HG02623 (cell line): ENCODE data around the gene CD58.
A peak's percentile ranks its signal among the peaks of the same experiment; 100 is the strongest.

Experiments used
- ATAC-seq: cut with Tn5 transposase; IDR thresholded peaks from one replicate; pipeline ENCODE4 v1.9.1; 2021; ENCODE audit warnings: moderate library complexity; ENCODE audit not compliant: unreplicated experiment

Gene CD58

DNA sequence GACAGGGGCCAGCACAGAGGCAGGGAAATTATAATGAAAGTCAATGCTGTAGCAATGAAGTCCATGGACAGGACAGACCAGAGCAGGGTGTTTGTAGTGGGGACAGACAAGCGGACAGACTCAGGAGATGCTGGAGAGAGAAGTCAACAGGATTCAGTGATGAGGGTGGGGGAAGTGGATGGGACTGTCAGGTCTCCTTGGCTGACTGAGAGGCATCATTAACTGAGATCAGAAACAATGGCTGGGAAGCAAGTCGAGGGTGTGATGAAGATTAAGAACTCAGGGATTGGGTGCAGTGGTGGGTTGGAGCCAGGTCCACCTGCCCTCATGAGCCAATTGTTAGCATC is 25.5 kb downstream of the CD58 start:
- no peak for ATAC-seq

DNA sequence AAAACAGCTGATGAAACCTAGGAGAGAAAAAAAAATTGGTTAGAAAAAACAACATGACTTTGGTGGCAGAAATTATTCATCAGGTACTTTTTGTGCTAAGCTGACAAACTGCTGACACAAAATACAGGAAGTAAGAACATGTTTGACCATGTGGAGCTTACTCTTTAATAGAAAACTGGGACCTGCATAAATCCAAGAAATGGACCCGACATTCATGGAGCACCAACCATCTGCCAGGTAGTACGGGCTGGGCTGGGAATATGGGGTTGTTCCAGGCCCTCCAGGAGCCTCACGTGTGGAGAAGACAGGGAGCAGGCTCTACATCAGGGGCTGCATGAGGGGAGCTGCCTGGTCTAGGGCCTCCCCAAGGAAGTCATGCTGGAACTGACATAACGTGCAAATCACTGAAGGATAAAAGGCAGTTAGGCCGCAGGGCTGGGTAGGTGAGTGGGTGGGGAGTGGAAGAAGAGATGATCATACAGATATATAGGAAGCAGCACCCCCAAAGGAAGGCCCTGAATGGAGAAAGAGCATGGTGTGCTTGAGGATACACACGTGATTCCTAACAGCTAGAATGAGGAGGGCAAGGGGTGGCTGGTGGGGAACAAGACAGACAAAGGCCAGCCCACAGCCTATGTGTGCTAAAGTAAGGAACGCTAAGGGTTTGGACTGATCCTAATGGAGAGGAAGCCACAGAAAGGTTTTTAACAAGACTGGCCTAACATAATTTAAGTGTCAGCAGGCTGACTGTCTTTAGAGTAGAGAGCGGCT is 26.1 kb downstream of the CD58 start:
- peak; percentile 57 for ATAC-seq

DNA sequence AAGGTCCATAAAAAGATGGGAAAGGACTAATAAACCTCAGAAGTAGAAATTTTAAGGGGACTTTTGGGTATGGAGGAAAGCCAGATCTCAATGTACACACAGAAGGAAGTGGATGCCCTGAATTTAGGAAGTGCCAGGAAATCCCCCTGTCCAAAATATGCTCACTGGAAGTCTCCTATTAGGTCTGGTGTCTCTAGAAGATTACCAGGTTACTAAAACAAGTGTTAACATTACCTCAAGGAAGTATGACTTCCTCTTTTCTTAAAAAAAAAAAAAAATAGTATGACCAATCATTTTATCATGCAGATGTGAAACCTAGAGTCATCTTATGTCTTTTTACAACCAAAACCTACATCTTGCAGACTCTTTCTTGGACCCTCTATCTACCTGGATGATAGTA is 30.7 kb downstream of the CD58 start:
- no peak for ATAC-seq

DNA sequence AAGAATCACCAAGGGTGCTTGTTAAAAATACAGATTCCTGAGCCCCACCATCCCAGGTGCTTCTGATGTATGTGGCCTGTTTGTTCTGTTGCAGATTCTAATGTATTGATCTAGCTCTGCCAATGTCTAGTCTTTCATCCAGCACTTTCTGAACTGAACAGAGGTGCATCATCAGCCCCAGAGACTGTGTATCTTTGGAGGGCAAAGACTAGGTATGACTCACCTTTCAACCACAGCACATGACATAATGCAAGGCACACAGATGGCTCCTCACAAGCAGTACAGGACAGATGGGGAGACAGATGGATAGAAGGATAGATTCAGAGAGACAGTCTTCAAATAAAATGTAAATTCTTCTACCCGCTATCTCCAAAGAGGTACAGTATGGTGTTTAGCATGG is 32.3 kb downstream of the CD58 start:
- ATAC-seq: peak; percentile 85

DNA sequence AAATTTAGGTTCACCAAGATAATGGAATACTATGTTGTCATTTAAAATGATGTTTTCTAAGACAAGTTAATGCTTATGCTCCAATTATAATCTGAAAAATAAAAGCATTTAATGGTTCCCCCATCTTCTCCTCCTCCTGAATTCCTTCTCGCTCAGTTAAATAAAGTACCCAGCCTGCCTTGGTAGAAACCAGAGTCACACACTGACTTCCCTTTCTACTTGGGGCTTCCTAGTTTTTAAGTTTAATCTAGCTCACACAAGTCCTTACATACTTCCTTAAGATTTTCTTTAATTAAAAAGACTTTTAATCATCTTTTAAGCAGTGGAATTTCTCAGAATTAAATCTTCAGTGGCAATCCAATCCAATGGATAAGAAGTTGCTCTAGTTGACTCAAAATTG is 32.9 kb downstream of the CD58 start:
- ATAC-seq: no peak

DNA sequence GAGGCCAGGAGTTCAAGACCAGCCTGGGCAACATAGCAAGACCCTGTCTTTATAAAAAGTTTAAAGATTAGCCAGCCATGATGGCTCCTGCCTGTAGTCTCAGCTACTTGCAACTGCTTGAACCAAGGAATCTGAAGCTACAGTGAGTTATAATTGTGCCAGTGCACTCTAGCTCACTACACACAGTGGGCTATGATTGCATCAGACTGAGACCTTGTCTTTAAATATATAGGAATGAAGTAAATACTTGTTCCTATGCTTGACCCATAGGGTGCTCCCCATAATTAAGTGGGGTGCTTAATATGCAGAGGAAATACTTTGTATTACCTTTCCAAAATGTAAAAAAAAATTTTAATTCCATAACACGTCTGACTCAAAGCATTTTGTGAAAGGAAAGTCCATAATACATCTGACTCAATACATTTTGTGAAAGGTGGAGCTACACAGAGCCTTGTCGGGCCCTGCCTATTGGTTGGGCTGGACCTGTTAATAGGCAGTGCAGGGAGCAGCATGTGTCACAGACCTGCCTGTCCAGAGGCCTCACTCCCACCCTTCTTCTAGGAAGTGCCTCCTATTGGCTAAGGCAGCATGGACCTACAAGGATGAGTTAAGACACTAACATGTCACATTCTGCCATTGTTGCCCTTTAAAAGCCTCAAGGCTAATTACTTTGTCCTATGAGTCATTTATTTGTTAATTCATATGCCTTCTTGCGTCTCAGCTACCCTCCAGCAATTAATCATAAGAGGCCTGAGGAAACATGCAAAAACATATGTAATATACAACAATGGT is 33.6 kb downstream of the CD58 start:
- no peak for ATAC-seq

DNA sequence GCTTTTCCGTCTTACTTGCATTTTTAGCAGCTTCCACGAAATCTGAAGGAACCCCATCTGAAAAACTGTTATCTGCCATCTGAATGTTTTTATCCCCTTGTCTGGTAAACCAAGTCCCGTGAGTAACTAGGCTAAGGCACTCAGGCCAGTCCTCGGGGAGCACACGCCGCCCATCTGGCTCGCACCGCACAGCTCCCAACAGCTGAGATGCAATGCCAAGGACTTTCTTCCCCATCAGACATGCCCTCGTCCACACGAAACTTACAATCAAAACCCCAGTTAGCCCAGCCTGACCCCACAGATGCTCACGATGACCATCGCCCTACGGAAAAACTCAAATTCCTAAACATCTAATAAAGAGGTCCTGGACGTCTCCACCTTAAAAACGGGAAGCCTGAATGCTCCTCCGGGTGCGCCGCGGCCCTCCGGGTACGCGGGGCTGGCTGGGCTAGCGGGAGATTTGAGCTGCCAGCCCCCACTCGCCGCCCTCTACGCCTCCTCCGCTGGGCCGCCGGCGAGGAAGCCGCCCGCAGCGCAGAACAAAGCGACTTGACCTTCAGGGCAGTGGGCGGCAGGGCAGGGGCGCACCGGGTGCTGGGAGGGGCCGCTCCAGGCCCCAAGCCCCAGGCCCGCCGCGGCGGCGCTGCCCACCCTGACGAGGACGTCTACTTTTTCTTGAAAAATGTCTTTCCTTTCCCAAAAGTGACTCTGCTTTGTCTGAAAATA is 36.6 kb downstream of the CD58 start:
- no peak for ATAC-seq

DNA sequence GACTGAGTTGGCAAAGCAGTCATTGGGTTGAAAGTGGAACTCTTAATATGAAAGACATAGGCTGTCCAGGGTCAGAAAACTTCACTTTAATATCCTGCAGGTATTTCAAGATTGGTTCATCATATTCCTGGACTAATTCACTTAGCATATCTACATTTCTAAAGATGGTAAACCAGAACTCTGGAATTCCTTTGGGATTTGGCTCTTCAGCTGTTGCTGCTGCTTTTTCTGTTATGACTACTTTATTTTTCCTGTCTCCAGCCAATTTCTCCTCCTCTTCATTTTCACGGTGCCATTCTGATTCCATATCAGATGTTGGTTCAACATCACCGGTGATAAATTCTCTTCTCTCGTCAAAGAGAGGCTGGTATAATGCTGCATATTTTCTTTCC is 37.4 kb downstream of the CD58 start:
- ATAC-seq: no peak

DNA sequence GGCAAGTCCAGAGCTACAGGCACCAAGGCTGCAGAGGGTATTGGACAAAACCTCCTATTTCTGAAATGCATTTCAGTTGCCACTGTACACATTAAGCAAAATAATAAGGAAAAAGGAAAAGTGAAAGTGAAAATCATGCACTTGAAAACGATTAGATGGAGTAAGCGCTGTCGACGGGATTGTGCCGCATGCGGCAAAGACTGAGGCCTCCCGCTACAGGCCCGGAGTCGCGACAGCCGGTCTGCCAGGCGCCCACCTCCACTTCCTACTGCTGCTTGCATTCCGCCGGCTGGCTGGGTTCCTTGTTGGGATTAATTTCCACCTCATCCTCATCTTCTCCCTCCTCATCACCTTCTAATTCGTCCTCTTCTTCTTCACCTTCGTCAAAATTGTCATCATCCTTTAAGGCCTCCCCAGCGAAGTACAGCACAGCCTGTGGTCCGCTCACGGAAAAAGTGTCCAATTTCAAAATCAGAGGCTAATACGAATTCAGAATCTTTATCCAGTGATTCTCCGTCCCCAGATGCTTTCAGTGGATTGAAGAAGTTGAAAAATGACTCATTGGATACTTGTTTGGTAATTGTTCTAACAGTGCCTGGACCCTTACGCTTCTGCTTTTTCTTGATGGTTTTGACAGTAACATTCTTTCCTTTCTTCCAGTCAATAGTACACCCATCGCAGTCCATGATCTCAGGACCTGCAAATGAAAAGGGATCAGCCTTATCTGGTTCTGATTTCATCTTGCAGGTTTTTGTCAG is 38.0 kb downstream of the CD58 start:
- ATAC-seq: no peak

DNA sequence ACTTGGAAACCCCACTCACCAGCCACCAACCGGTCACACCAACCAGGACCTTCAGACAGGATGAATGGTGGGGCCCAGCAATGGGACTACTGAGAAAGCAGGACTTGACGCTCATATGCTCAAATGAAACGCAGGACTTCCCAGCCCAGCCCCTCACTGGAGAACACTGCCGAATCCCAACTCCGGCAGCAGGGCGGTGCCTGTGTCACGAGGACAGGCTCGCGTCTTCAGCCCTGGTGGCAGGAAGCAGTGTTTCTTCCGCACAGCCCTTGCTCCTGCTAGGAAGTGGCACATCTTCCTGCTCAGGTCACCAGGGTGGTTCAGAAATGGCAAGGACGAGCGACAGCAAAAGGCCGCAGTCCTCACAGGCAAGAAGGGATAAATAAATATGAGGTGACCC is 38.9 kb downstream of the CD58 start:
- ATAC-seq: no peak

DNA sequence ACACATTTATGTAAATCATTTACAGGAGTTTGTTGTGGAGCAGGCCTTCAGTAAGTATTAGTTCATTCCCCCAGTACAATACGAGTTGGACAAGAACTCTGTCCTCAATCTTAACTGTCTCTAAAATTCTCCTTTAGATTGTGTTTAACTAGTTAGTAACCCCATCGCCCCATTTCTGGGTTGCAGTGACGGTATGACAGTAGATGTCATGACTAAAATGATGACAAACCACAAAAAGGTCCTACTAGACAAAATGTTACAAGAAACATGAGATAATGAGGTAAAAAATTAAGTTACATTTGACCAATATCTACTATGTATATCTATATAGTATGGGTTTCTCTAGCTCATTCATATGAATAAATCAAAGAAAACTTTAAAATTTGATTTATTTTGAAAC is 41.1 kb downstream of the CD58 start:
- ATAC-seq: no peak

DNA sequence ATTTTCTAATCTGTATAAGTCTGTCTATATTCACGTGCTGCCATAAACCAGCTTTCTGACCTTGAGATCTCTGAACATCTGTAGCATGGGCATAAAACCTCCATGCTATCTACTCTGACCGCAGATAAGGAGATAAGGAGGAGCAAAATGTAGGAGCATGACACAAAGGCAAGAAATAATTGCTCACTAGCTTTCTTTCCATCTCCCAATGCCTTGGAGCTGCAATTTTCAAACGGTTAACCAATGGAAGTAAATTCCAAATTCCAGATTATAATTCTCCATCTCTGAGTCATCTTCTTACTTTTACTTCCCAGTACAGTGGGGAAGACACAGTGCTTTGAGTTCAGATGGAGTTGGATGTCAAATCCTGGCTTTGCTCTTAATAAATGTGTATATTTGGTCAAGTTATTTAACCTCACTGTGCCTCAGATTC is 41.6 kb downstream of the CD58 start:
- ATAC-seq: no peak

DNA sequence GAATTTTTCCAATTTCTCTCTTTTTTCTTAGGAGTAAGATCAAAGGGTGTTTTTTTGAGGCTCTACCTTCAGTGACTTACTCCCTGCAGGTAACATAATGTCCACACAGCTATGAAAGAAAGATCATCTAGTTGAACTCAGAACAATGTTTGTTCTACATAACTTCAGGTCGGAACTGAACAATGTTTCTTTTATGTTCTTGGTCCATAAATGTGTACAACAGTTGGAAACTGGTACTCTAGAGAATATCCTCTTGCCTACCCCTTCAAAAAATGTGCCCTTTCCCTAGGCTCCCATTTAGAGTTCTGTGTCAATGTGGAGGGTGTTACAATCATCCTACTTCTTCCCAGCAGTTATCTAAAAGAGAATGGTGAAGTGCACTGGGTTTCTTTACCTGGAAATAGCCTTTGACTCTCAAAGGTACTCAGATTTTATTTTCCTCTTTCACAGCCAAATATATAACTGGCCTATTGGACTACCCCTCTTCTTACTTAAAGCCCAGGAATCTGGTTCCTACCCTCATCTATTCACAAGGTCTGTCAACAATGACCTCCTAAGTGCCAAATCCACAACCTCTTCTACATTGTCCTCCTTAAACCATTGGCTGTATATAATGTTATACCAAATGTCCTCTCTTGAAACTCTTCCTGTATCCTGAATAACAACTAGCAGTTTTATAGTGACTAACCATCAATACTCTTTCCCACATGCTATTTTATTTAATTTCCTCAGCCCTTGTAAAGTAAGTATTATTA is 42.3 kb downstream of the CD58 start:
- ATAC-seq: no peak

DNA sequence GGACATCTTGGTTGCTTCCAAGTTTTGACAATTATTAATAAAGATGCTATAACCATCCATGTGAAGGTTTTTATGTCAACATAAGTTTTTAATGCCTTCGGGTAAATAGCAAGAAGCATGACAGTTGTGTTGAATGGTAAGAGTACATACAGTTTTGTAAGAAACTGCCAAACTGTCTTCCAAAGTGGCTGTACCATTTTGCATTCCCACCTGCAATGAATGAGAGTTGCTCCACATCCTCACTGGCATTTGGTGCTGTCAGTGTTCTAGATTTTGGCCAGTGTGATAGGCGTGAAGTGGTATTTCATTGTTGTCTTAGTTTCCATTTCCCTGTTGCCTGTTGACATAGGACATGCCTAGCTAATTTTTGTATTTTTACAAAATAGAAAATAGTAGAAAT is 45.4 kb downstream of the CD58 start:
- no peak for ATAC-seq

DNA sequence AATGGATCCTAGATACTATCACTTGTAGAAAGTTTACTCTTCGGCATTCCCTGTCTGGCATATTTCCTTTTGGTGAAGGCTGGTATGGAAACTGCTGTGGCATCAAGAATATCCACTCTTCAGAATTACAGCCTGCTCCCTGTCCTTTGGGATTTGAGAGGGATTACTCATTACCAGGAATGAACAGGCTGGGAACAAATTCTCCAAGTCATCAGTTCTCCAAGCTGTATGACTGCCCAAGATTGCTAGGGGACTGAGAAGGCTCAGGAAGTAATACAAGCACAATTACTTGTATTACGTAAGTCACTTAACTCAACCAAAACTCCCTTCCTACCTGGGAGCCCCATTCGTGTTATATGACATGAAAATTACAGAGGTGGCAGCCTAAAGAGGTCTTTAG is 49.6 kb downstream of the CD58 start:
- ATAC-seq: no peak

DNA sequence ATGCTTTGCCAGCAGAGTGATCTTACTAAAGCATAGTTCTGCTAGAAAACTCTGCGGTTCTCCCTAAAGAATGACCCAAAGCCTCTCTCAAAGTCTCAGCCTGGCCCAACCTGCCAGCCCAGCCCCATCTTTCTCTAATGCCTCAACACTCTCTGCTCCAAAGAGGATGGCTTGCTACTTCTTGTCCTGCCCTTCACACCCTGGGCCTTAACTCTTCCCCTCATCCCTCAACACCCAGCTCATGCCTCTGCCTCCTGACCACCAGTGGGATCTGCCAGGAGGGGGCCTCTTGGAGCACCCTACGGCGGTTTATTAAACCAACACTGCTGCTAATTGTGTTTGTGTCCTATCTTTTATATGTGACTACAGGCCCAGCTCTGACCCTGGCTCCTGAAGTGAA is 52.4 kb downstream of the CD58 start:
- ATAC-seq: no peak

DNA sequence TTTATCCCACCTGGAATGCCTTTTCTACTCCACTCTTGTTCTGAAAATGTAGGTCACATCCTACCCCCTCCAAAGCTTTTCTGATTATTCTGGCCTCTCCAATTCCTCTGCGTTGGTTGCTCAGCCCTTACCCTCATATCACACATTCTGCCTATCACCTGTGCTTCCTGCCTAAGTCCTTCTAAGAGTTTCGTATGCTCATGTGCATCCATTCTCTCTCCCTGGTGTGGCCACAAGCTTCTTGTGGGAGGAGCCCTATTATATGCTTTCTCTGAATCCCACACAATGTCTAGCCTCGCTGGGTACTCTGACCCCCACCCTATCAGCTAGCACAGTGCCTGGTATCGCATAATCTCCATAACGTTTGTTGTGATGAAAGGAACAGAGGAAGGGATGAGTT is 54.2 kb downstream of the CD58 start:
- no peak for ATAC-seq

DNA sequence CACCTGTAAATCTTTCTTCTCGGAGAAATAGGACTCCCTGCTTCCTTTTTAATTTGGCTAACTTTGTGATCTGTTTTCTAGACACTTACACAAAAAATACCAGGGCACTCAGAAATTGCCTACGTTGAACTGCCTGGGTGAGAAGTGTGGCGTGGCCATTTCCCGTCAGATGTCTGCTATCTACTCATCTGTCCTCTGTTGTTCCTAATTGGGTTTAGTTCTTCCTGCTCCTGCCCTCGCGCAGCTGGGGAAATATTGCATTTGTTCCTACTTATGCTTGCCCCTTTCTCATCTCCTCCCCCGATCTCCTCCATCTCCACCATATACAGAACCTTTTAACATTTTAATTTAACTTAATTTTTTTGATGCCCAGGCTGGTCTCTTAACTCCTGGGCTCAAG is 55.1 kb downstream of the CD58 start:
- ATAC-seq: no peak

DNA sequence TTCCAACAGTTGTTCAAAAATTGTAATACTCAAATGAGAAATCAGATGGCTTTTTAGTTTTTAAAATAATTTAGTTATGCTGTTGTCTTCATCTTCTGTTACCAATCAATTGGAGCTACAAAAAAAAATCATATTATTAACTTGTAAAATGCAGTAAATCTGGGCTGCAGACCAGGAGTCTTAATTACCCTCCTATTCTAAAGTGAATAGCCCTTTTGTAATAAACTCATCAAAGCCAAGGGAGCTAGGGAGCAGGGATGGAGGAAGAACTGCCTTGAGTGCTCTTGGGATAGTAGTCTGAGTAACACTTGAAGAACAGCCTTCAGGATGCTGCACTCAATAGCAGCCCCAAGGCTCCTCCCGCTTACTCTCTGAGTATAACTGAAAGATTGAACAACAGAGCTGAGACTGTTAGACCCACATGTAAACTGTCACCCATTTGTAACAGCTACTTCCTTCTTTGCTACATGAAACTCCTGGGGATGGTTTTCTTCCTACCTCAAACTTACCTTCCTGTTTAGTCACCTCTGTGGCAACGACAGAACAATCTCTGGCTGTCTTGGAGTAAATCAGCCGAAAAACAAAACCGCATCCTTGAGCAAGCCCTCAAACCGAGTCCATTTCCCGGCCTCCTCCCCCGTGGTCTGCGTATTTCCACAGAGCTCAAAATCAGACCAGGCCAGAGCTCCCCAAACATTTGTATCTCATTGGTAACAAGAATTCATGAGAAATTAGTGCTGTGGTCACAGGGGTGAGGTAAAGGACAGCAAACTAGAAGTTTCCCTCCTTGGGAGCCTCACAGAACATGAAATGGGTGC is 55.9 kb downstream of the CD58 start:
- ATAC-seq: peak; percentile 70

DNA sequence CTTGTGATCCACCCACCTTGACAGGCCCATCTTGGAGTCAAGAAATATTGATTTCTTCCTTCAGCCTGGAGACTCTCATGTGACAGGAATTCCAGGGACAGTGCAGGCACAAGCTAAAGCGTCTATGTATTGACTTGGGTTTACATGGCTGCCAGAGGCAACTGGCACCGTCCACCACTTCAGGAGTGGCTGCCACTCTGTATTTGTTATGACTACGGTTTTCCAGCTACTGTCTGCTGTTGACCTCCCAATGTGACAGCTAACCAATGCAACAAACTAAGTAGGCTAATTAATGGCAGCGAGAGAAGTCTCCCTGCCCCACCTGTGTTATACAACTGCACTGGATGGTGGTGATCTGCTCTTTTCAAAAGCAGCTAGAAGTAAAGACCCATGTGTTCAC is 56.9 kb downstream of the CD58 start:
- ATAC-seq: no peak
